ENCODE data around the gene MEIS2. TPM values are rescaled to one million over a fixed set of nuclear protein-coding genes. Genes with fewer than 3 reads are reported as not detected.

The MEIS2 gene
- total RNA-seq, 2 donors from 2014 or later: 7.1 to 9.7 TPM

DNA sequence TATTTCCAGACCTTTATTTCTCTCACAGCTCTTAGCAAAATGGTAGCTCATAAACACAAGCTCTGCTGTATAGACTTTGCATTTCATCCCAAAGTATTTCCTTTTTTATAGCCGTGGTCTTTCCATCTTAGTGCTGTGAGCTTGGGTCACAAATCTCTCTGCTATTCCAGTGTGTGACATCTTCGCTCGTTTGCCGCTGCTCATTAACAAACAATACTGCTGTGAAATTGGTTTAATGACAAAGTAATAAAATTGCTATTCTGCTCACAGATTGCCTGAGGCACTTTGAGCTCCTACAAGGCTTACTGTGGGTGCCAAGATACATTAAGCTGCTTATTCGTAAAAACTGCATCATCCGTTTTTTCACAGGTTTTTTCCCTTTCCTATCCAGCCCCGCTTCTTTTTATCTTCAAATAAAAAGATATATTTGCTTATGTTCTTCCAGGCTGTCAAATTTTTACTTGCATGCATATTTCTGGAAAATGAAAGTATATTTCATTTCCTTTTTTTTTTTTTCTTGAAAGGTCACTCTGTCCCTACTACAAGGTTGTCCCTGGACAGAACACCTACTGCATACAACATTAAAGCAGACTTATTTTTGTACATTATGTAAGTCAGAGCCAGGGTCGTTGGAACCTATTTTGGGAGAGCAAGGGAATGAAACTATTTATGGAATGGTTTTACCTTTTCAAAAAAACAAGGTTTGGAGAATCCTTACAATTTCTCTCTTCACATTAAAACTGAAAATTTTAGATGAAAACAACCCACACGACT, 174.5 kb downstream of the MEIS2 start:
- TF ChIP-seq CTCF (conservative IDR thresholded peaks at IDR 0.05): no peak

DNA sequence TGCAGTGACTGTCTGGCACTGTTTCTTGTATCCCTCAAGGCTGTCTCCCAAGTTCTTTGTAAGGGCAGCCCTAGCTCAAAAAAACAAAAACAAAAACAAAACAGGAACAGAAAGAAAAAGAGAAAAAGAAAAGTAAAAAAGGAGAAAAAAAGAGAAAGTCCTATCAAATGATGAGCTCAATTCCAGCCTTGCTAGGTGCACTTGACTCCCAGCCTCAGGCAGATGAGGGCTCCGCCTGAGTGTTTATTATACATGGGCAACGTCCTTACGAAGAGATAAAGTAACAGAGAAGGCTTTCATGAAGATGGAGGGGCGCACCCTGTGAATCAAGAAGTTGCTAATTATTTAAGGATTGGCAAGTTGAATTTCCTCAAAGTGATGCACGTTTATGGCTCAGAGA, 175.3 kb downstream of the MEIS2 start:
- H3K4me3 ChIP-seq (ENCODE audit: low read length): no peak overlapping the region
- Mint-ChIP-seq H3K27ac (no peak overlapping the region), H3K36me3 (ENCODE audit: low read depth) (no peaks in the 10 kb centered on the region), H3K9me3 (no peaks in the 10 kb centered on the region), H3K4me1 (peaks cover 5% of the 10 kb centered on the region), H3K27me3 (ENCODE audit: insufficient read depth) (peaks cover 35% of the 10 kb centered on the region), H3K4me3 (no peak overlapping the region)
- no peaks in the 10 kb centered on the region for H3K4me1 ChIP-seq (ENCODE audit: control insufficient read depth, insufficient read depth, low read length)
- H3K27me3 ChIP-seq (ENCODE audit: control insufficient read depth, insufficient read depth, low read length, poor library complexity, severe bottlenecking): no peaks in the 10 kb centered on the region
- 90 to 91% methylated on average over 4 to 5 of the region's 5 CpGs for WGBS, 2 experiments (ENCODE audit: insufficient coverage in 1 of 2, insufficient read length in 1 of 2)
- no peaks in the 10 kb centered on the region for H3K9me3 ChIP-seq (ENCODE audit: control insufficient read depth, low read length)
- no peak for DNase-seq
- no peak overlapping the region for H3K9ac ChIP-seq (ENCODE audit: extremely low read depth, low read length, poor library complexity, severe bottlenecking)
- TF ChIP-seq CTCF (conservative IDR thresholded peaks at IDR 0.05): no peak
- H3K27ac ChIP-seq (ENCODE audit: low read depth, low read length): no peak overlapping the region
- H3K36me3 ChIP-seq (ENCODE audit: control insufficient read depth, insufficient read depth, low read length): no peaks in the 10 kb centered on the region

More for the DNA sequence above, 174.5 kb downstream of the MEIS2 start:
- no peaks in the 10 kb centered on the region for H3K9me3 ChIP-seq (ENCODE audit: control insufficient read depth, low read length)
- no peak overlapping the region for H3K4me3 ChIP-seq (ENCODE audit: low read length)
- DNase-seq: no peak
- H3K4me1 Mint-ChIP-seq: peaks cover 5% of the 10 kb centered on the region
- H3K9me3 Mint-ChIP-seq: no peaks in the 10 kb centered on the region
- WGBS, 2 experiments (ENCODE audit: insufficient coverage in 1 of 2, insufficient read length in 1 of 2): 80 to 84% methylated on average over 1 to 8 of the region's 9 CpGs
- H3K4me1 ChIP-seq (ENCODE audit: control insufficient read depth, insufficient read depth, low read length): no peaks in the 10 kb centered on the region
- no peaks in the 10 kb centered on the region for H3K36me3 ChIP-seq (ENCODE audit: control insufficient read depth, insufficient read depth, low read length)
- H3K9ac ChIP-seq (ENCODE audit: extremely low read depth, low read length, poor library complexity, severe bottlenecking): no peak overlapping the region
- peaks cover 35% of the 10 kb centered on the region for H3K27me3 Mint-ChIP-seq (ENCODE audit: insufficient read depth)
- no peak overlapping the region for H3K27ac ChIP-seq (ENCODE audit: low read depth, low read length)
- no peaks in the 10 kb centered on the region for H3K27me3 ChIP-seq (ENCODE audit: control insufficient read depth, insufficient read depth, low read length, poor library complexity, severe bottlenecking)
- H3K36me3 Mint-ChIP-seq (ENCODE audit: low read depth): no peaks in the 10 kb centered on the region
- H3K27ac Mint-ChIP-seq: no peak overlapping the region
- H3K4me3 Mint-ChIP-seq: no peak overlapping the region

- Mint-ChIP-seq H3K4me3 (no peak overlapping the region), H3K27ac (no peak overlapping the region), H3K4me1 (peaks cover 5% of the 10 kb centered on the region), H3K9me3 (no peaks in the 10 kb centered on the region), H3K27me3 (ENCODE audit: insufficient read depth) (peaks cover 32% of the 10 kb centered on the region), H3K36me3 (ENCODE audit: low read depth) (no peaks in the 10 kb centered on the region)
- no peak for TF ChIP-seq CTCF (conservative IDR thresholded peaks at IDR 0.05)
- no peak overlapping the region for H3K9ac ChIP-seq (ENCODE audit: extremely low read depth, low read length, poor library complexity, severe bottlenecking)
- no peaks in the 10 kb centered on the region for H3K27me3 ChIP-seq (ENCODE audit: control insufficient read depth, insufficient read depth, low read length, poor library complexity, severe bottlenecking)
- 100% methylated on average over 1 to 4 of the region's 4 CpGs for WGBS, 2 experiments (ENCODE audit: insufficient coverage in 1 of 2, insufficient read length in 1 of 2)
- H3K4me3 ChIP-seq (ENCODE audit: low read length): no peak overlapping the region
- no peaks in the 10 kb centered on the region for H3K9me3 ChIP-seq (ENCODE audit: control insufficient read depth, low read length)
- no peaks in the 10 kb centered on the region for H3K4me1 ChIP-seq (ENCODE audit: control insufficient read depth, insufficient read depth, low read length)
- DNase-seq: no peak
- no peak overlapping the region for H3K27ac ChIP-seq (ENCODE audit: low read depth, low read length)
- H3K36me3 ChIP-seq (ENCODE audit: control insufficient read depth, insufficient read depth, low read length): no peaks in the 10 kb centered on the region
Observed at GRCh38 chr15:36924034-36924433, 176.3 kb downstream of the MEIS2 start.
